ENCODE data around the gene DERL2. TPM values are rescaled to one million over a fixed set of nuclear protein-coding genes. Genes with fewer than 3 reads are reported as not detected.
A peak's percentile ranks its signal among the peaks of the same experiment; 100 is the strongest.

Gene DERL2
- 32.5 and 34.5 TPM in 2 replicates for polyA plus RNA-seq (2014; cell fraction: cytosol; rRNA removed)
- 72.4 and 77.7 TPM in 2 replicates for polyA plus RNA-seq (2014; cell fraction: nucleus; rRNA removed)

GRCh38 chr17:5485270-5486205 lies at the start of gene DERL2:
Gene DERL2, minus strand, starts transcription at chr17:5486178. Its CDS starts 17 bp downstream, at chr17:5486161.
- DNase-seq (ENCODE audit: low spot score) = no peak

- no peak for DNase-seq (ENCODE audit: low spot score)
These were observed 49.5 kb upstream of the DERL2 start for GRCh38 chr17:5535436-5535835.

DNA sequence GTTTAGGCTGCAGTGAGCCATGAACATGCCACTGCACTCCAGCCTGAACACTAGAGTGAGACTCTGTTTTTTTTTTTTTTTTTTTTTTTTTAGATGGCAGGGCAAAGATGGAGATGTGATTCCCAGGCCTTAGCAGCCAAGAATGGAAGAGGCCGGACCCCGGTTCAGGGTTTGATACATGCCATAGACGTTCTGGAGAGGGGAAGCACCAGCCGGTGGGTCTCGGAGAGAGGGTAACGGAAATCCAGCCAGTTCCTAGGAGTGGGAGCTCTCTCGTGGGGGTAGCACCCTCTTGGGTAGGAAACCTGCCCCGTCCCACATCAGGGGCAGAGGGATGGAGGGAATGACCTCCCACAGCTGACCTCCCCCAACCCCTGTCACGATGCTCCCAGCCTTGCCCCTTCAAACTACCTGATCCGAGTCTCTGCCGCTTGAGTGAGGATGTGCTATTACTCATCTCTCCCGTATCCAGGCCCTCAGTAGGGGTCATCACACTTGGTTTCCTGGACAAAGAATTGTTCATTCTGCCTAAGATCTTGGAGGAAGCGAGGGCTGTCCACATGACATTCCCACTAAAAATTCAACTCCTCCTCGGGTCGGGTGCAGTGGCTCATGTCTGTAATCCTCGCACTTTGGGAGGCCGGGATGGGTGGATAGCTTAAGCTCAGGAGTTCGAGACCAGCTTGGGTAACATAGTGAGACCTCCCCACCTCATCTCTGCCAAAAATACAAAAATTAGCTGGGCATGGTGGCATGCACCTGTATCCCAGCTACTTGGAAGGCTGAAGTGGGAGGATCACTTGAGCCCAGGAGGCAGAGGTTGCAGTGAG lies 47.7 kb upstream of the DERL2 start:
- DNase-seq (ENCODE audit: low spot score) = no peak

GRCh38 chr17:5532581-5532980 lies 46.6 kb upstream of the DERL2 start:
- DNase-seq (ENCODE audit: low spot score) = no peak

DNA sequence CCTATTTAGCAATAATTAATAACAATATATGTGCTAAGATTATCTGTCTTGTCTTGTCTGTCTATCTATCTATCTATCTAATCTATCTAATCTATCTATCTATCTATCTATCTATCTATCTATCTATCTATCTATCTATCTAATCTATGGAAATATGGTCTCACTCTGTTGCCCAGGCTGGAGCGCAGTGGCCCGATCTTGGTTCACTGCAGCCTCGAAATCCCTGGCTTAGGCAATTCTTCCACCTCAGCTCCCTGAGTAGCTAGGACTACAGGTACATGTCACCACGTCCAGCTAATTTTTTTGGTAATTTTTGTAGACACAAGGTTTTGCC lies 45.1 kb upstream of the DERL2 start:
- no peak for DNase-seq (ENCODE audit: low spot score)

DNA sequence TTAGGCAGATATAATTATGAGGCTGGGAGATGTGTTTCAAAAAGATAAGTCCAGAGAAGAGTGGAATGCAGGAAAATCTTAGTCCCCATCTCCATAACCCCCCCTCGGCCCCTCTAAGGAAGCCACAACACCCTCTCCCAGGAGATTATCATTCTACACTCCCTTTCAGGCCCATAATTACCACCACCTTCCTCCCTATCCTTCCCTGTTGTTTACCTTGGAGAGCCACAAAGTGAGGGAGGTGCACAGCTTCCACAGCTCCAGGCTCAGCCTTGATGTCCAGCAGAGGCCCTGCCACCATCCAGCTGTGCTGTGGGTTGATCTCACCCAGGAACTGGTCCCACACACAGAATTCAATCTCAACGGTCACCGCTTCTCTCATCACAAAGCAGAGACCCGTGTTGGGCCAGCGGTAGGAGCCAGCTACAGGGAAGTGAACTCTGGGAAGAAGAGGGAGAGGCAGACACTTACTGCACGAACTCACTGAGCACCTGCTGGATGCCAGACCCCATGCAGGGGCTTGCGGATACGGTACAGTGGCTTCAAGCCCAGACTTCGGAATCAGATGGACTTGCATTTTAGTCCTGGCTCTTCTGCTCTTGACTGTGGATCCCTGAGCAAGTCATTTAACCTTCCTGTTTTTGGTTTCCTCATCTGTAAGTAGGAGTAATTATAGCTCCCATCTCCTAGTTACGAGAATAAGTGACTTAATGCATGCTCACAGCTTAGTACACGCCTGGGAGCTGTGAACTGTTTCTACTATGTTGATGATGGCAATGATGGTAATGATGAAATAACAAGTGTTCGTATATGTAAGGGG lies 44.5 kb upstream of the DERL2 start:
- no peak for DNase-seq (ENCODE audit: low spot score)

GRCh38 chr17:5527601-5528250 lies 41.7 kb upstream of the DERL2 start:
- DNase-seq (ENCODE audit: low spot score) = no peak

DNA sequence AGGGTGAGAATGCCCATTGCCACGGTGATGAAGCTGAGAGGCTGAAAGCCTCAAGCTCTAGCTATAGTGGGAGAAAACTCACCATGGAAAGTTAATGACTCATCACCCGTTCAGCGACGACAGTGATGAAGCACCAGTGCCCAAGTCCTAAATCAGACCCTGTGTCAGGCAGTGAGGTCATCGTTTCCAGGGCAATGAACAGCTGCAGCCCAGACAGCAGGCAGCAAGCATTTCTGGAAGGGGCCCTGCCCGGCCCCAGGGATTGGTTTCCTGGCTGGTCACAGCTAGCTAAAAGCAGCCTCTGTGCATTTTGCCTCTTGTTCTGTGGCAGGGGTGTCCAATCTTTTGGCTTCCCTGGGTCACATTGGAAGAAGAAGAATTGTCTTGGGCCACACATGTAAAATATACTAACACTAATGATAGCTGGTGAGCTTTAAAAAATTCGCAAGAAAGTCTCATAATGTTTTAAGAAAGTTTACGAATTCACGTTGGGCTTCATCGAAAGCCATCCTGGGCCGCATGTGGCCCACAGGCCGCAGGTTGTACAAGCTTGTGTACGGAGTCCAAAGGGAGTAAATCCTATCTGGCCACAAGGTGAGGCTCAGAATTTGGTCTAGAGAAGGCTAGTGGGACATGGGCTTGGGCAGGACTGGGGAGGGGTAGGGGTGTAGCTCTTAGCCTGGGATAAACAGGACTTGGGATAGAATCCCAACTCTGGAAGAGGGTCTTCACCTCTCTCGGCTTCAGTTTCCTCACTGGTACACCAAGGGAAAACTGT lies 41.0 kb upstream of the DERL2 start:
- DNase-seq (ENCODE audit: low spot score) = peak; percentile 46

GRCh38 chr17:5523249-5523648 lies 37.3 kb upstream of the DERL2 start:
- no peak for DNase-seq (ENCODE audit: low spot score)

- no peak for DNase-seq (ENCODE audit: low spot score)
These were observed 36.5 kb upstream of the DERL2 start for GRCh38 chr17:5522476-5522875.

- DNase-seq (ENCODE audit: low spot score) = no peak
These were observed 30.2 kb upstream of the DERL2 start for GRCh38 chr17:5516060-5516792.

DNA sequence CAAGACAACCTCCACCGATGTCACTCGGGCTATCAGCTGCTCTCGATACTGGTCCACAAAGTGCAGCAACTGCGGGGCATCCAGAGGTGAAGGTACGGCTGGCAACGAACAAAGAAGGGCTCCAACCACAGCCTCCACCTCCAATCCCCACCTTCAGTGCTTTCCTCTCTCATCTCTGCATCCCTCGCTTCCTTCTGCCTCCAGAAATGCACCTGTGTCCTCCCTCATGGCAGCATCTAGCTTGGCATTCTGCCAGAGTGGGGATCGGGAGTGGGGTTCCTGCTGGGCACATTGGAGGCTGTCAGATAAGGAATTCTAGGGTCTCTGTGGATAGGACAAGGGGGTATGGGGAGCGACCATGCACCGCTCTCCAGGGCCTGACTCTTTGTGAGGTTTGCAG lies 29.0 kb upstream of the DERL2 start:
- DNase-seq (ENCODE audit: low spot score) = no peak

DNA sequence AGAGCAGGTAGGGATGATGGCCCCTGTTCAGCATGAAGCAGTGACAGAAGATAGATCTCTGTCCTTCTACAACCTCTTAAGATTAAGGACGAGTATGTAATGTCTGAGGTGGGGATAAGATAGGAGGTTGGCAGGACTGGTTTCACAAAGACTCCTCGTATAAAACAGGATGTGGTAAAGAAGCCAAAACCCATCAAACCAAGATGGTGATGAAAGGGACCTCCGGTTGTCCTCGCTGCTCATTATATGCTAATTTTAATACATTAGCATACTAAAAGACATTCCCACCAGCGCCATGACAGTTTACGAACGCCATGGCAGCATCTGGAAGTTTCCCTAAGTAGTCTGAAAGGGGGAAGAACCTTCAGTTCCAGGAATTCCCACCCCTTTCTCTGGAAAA lies 27.6 kb upstream of the DERL2 start:
- DNase-seq (ENCODE audit: low spot score) = no peak

DNA sequence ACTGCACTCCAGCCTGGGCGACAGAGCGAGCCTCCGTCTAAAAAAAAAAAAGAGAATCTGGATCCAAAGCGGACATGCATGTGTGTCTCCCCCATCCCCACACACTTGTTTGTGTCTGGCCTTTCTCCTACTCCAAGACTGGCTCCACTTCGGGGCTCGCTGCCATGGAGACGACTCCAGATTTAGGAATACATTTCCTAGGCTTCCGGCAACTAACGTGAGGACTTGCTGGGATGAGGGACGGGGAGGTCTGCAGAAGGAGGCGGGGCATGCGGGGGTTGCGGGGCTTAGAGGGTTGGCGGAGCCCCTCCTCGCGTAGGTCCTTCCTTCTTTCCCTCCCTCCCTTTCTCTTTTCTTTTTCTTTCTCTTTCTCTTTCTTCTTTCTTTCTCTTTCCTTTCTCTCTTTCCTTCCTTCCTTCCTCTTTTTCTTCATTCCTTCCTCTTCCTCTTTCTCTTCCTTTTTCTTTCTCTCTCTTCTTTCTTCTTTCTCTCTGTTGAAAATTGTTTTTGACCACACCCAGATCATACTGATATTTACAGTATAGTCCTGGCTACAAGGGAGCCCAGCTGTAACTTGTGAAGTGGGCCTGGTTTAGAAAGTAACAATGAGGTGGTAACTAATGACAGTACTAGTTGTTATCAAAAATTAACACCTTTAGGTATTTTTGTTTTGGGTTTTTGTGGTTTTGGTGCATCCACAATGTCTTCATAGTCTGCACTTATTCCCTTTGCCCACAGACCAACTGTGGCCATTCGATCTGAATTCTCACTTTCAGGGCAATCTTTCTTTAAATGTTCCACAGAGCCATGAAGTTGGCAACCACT lies 25.6 kb upstream of the DERL2 start:
- DNase-seq (ENCODE audit: low spot score) = no peak

DNA sequence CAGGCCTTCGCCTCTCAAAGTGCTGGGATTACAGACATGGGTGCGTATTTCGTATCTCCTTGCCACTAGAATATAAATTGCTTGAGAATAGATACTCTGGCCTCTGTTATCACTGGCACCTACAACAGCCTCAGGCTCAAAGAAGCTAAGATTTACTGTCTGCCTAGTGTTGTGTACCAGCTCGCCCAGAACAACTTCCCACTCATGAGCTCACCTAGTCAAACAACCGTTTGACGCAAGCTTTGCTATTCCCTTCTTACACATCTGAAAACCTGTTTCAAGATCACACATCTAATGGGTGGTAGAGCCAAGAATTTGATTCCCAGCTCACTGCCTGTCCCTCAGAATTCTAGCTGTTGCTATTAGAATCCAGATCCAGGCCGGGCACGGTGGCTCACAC lies 24.8 kb upstream of the DERL2 start:
- DNase-seq (ENCODE audit: low spot score) = no peak

GRCh38 chr17:5509482-5509881 lies 23.5 kb upstream of the DERL2 start:
- no peak for DNase-seq (ENCODE audit: low spot score)

GRCh38 chr17:5508810-5509209 lies 22.8 kb upstream of the DERL2 start:
- DNase-seq (ENCODE audit: low spot score) = peak; percentile 51

DNA sequence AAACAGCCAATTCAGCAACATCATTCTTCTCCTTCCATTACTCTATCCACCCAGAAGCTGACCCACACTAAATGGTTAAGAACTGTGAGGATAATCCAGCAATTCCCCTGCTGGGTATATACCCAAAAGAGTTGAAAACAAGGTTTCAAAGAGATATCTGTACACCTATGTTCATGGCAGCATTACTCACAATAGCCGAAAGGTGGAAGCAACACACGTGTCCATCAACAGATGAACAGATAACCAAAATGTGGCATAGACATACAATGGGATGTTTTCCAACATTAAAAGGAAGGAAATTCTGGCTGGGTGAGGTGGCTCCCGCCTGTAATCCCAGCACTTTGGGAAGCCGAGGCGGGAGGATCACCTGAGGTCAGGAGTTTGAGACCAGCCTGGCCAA lies 20.3 kb upstream of the DERL2 start:
- DNase-seq (ENCODE audit: low spot score) = no peak

GRCh38 chr17:5502552-5502951 lies 16.6 kb upstream of the DERL2 start:
- no peak for DNase-seq (ENCODE audit: low spot score)
